OCI-LY7 (cell line): ENCODE results near the gene PRR23B.

Experiments
- EZH2phosphoT487 ChIP-seq: fragments of 200-600 bp; sonication (generic); IDR thresholded peaks from 2 replicates; pipeline ENCODE4 v1.6.1; 2018; ENCODE audit warnings: low read depth, borderline replicate concordance, mild to moderate bottlenecking, mixed run types, antibody characterized with exemption, low read length, moderate library complexity, mixed read lengths
- TF ChIP-seq, protein P1 (sequence below): fragments of 200-600 bp; sonication (generic); conservative IDR thresholded peaks from 2 replicates; pipeline ENCODE4 v1.5.1; 2014; ENCODE audit warnings: mild to moderate bottlenecking, antibody characterized with exemption, low read length, moderate library complexity, mixed read lengths

DNA sequence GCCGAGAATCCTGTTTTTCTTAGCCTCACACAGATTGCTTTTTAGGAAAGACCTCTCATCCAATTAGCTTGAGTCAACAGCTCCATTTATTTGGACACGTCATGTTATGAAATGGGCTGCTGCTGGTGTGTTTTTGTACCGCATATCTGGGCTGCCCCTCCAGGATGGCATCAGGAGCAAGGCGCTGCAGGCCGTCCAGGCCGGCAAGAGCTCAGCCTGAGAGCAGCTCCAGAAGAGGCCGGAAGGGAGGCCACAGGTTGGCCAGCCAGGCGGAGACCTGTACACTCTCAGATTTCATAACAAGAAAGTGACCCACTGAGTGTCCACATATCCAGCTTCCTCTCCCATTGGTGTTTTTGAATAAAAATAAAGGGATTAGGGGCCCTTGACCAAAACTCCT is 45.4 kb downstream of the PRR23B start:
- TF ChIP-seq, protein P1, sequence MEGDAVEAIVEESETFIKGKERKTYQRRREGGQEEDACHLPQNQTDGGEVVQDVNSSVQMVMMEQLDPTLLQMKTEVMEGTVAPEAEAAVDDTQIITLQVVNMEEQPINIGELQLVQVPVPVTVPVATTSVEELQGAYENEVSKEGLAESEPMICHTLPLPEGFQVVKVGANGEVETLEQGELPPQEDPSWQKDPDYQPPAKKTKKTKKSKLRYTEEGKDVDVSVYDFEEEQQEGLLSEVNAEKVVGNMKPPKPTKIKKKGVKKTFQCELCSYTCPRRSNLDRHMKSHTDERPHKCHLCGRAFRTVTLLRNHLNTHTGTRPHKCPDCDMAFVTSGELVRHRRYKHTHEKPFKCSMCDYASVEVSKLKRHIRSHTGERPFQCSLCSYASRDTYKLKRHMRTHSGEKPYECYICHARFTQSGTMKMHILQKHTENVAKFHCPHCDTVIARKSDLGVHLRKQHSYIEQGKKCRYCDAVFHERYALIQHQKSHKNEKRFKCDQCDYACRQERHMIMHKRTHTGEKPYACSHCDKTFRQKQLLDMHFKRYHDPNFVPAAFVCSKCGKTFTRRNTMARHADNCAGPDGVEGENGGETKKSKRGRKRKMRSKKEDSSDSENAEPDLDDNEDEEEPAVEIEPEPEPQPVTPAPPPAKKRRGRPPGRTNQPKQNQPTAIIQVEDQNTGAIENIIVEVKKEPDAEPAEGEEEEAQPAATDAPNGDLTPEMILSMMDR, result no peak
- no peak for TF ChIP-seq EZH2phosphoT487
